OCI-LY3 (cell line): ENCODE data around the gene WDR90.
A peak's percentile ranks its signal among the peaks of the same experiment; 100 is the strongest.

Experiments
- H2AFZ ChIP-seq: fragments of 200-600, 300-600 bp; shearing (Covaris generic); 2 replicates; pipeline ENCODE4 v1.6.0; 2014; ENCODE audit warnings: antibody characterized with exemption, low read depth, low read length
- H3K27ac ChIP-seq: fragments of 200-600, 300-600 bp; sonication (generic); 2 replicates; pipeline ENCODE4 v1.5.1; 2014; ENCODE audit warnings: mild to moderate bottlenecking, low read length, moderate library complexity, mixed read lengths
- H3K27me3 ChIP-seq: fragments of 200-600, 300-600 bp; sonication (generic); 2 replicates; pipeline ENCODE4 v1.6.1; 2014; ENCODE audit warnings: low read depth, low read length, mixed read lengths
- H3K36me3 ChIP-seq: fragments of 200-600, 300-600 bp; sonication (generic); replicated peaks from 2 replicates; pipeline ENCODE3; 2014; ENCODE audit warnings: low read depth, low read length, mixed read lengths
- H3K4me1 ChIP-seq: fragments of 300-600, 200-600 bp; sonication (generic); 2 replicates; pipeline ENCODE4 v1.6.1; 2014; ENCODE audit warnings: low read length, mixed read lengths
- H3K4me2 ChIP-seq: fragments of 200-600, 300-600 bp; sonication (generic); 2 replicates; pipeline ENCODE4 v1.6.1; 2014; ENCODE audit warnings: low read length, mixed read lengths
- H3K4me3 ChIP-seq: fragments of 300-600, 200-600 bp; sonication (generic); 2 replicates; pipeline ENCODE4 v1.5.1; 2014; ENCODE audit warnings: antibody characterized with exemption, mild to moderate bottlenecking, low read length, moderate library complexity
- H3K79me2 ChIP-seq: fragments of 300-600, 200-600 bp; shearing (Covaris generic); 2 replicates; pipeline ENCODE4 v1.6.1; 2014; ENCODE audit warnings: mild to moderate bottlenecking, low read length, mixed read lengths
- H3K9ac ChIP-seq: fragments of 300-600, 200-600 bp; shearing (Covaris generic); 2 replicates; pipeline ENCODE4 v1.6.0; 2014; ENCODE audit warnings: mild to moderate bottlenecking, low read length, moderate library complexity
- H3K9me3 ChIP-seq: fragments of 200-600, 300-600 bp; shearing (Covaris generic); 2 replicates; pipeline ENCODE4 v1.6.1; 2014; ENCODE audit warnings: low read length, mixed read lengths; ENCODE audit not compliant: insufficient read depth
- H4K20me1 ChIP-seq: fragments of 200-600, 300-600 bp; sonication (generic); 2 replicates; pipeline ENCODE4 v1.6.1; 2016; ENCODE audit warnings: low read length, mixed read lengths; ENCODE audit not compliant: insufficient read depth
- CTCF ChIP-seq: fragments of 200-600, 300-600 bp; sonication (generic); IDR thresholded peaks from 2 replicates; pipeline ENCODE4 v1.5.1; 2014; ENCODE audit warnings: antibody characterized with exemption, low read length, low read depth
- EZH2phosphoT487 ChIP-seq: fragments of 200-600 bp; shearing (Covaris generic); IDR thresholded peaks from 2 replicates; pipeline ENCODE4 v1.6.1; 2018; ENCODE audit warnings: antibody characterized with exemption, mixed run types, low read depth

Gene WDR90

GRCh38 chr16:672851-673250 lies 23.7 kb downstream of the WDR90 start:
- no peak for TF ChIP-seq CTCF
- no peak for TF ChIP-seq EZH2phosphoT487

GRCh38 chr16:673399-673991 lies 24.3 kb downstream of the WDR90 start:
- Histone ChIP-seq H4K20me1 (no peaks in the 10 kb centered on the region), H3K27me3 (no peaks in the 10 kb centered on the region), H3K4me2 (no peak overlapping the region), H3K4me3 (no peak overlapping the region), H3K79me2 (peaks cover 15% of the 10 kb centered on the region), H3K4me1 (peaks cover 7% of the 10 kb centered on the region), H3K9me3 (no peaks in the 10 kb centered on the region), H3K36me3 (peaks cover 26% of the 10 kb centered on the region), H2AFZ (no peak overlapping the region), H3K27ac (no peak overlapping the region), H3K9ac (no peak overlapping the region)
- TF ChIP-seq EZH2phosphoT487 (no peak), CTCF (no peak)

More at GRCh38 chr16:672851-673250, 23.7 kb downstream of the WDR90 start:
- H2AFZ ChIP-seq = no peak overlapping the region
- H3K36me3 ChIP-seq = peaks cover 26% of the 10 kb centered on the region
- H3K9me3 ChIP-seq = no peaks in the 10 kb centered on the region
- no peak overlapping the region for H3K4me3 ChIP-seq
- no peak overlapping the region for H3K4me2 ChIP-seq
- H4K20me1 ChIP-seq = no peaks in the 10 kb centered on the region
- no peaks in the 10 kb centered on the region for H3K27me3 ChIP-seq
- H3K79me2 ChIP-seq = peaks cover 21% of the 10 kb centered on the region
- no peak overlapping the region for H3K27ac ChIP-seq
- H3K4me1 ChIP-seq = peaks cover 7% of the 10 kb centered on the region
- H3K9ac ChIP-seq = no peak overlapping the region

GRCh38 chr16:674214-674881 lies 25.2 kb downstream of the WDR90 start:
- Histone ChIP-seq H3K9ac (no peak overlapping the region), H3K4me2 (no peak overlapping the region), H3K4me1 (peaks cover 2% of the 10 kb centered on the region), H3K27me3 (no peaks in the 10 kb centered on the region), H3K9me3 (no peaks in the 10 kb centered on the region), H3K4me3 (no peak overlapping the region), H3K36me3 (peaks cover 26% of the 10 kb centered on the region), H3K79me2 (peaks cover 7% of the 10 kb centered on the region), H2AFZ (no peak overlapping the region), H3K27ac (no peak overlapping the region), H4K20me1 (no peaks in the 10 kb centered on the region)
- TF ChIP-seq EZH2phosphoT487 = no peak
- no peak for TF ChIP-seq CTCF

- no peaks in the 10 kb centered on the region for H3K4me1 ChIP-seq
These were observed 26.1 kb downstream of the WDR90 start, which contains the start of gene RHBDL1 for GRCh38 chr16:674968-675883. Gene RHBDL1, plus strand, starts transcription at chr16:675671. Its CDS starts 120 bp downstream, at chr16:675791.

More at GRCh38 chr16:674968-675883, 26.1 kb downstream of the WDR90 start, which contains the start of gene RHBDL1:
- H3K4me2 ChIP-seq = peak within 1 kb of the TSS; percentile 28
- H3K9ac ChIP-seq = no peak within 1 kb of the TSS
- H3K27ac ChIP-seq = no peak within 1 kb of the TSS
- TF ChIP-seq CTCF (no peak), EZH2phosphoT487 (no peak)
- H2AFZ ChIP-seq = no peak within 1 kb of the TSS
- no peaks in the 10 kb centered on the region for H3K27me3 ChIP-seq
- no peaks in the 10 kb centered on the region for H4K20me1 ChIP-seq
- no peaks in the 10 kb centered on the region for H3K9me3 ChIP-seq
- no peak within 1 kb of the TSS; the same call in 1 of the 2 replicates for H3K4me3 ChIP-seq
- no peaks in the 10 kb centered on the region for H3K79me2 ChIP-seq
- peaks cover 17% of the 10 kb centered on the region for H3K36me3 ChIP-seq
